ENCODE data around the gene CCNB2.

Gene CCNB2

DNA sequence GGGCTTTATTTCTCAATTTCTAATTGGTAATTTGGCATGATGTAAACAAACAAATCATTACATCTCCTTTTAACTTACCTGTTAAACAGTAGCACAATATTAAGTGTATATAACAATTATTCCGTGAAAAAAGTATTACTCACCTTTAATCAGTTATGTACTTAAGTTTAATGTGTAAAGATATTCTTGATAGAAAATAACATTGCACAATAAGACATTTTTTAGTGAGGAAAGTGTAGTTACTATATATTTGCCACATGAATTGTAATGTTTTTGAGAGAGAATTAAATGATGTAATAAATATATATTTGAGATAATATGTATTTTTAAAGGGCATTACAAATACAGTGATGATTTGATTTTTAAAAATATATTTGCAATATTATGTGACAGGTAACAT lies 10.9 kb upstream of the CCNB2 start:
- no peak overlapping the region for H3K4me3 ChIP-seq (ENCODE audit: low read length)
- DNase-seq (ENCODE audit: low read depth), result no peak
- TF ChIP-seq, protein P1, sequence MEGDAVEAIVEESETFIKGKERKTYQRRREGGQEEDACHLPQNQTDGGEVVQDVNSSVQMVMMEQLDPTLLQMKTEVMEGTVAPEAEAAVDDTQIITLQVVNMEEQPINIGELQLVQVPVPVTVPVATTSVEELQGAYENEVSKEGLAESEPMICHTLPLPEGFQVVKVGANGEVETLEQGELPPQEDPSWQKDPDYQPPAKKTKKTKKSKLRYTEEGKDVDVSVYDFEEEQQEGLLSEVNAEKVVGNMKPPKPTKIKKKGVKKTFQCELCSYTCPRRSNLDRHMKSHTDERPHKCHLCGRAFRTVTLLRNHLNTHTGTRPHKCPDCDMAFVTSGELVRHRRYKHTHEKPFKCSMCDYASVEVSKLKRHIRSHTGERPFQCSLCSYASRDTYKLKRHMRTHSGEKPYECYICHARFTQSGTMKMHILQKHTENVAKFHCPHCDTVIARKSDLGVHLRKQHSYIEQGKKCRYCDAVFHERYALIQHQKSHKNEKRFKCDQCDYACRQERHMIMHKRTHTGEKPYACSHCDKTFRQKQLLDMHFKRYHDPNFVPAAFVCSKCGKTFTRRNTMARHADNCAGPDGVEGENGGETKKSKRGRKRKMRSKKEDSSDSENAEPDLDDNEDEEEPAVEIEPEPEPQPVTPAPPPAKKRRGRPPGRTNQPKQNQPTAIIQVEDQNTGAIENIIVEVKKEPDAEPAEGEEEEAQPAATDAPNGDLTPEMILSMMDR (conservative IDR thresholded peaks at IDR 0.05; ENCODE audit: low read depth, low read length), result no peak

DNA sequence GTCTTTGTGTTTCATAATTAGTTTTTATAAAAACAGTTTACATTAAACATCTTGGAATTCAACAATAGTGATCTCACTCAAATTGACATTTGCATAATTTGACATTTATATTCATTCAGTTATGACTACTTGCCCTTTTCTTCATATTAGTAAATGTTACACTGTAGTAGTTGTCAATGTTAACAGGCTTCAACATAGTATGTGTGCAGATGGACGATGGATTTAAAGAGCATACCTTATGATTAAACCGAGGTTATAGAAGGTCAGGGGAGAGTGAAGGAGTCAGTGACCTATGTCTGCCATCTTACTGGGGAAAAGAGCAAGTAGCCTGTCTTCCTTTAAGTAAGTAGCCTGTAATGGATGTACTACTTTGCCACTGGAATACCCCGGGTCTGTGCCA lies 8.5 kb upstream of the CCNB2 start:
- TF ChIP-seq, protein P1 (conservative IDR thresholded peaks at IDR 0.05; ENCODE audit: low read depth, low read length), result no peak
- DNase-seq (ENCODE audit: low read depth), result no peak
- H3K4me3 ChIP-seq (ENCODE audit: low read length), result no peak overlapping the region

DNA sequence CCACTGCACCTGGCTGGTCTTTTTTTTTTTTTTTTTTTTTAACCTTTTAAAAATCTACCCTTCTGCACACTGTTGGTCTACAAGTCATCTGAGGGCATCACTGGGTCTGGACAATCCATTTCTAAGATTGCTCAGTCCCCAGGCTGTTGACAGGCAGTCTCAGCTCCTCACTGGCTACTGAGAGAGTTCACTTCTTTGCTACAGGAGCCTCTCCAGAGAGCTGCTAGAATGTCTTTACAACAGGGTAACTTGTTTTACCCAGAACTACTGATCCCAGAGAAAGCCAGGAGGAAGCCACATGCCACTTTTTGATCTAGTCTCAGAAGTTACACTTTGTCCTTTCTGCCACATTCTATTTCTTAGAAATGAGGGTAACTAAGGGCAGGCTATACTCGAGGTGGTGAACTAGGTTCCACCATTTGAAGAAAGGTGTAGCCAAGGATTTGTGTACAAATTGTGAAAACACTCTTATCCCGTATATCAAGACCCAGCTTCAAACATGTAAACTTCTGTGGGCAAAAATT lies 5.7 kb upstream of the CCNB2 start:
- DNase-seq (ENCODE audit: low read depth), result no peak
- TF ChIP-seq, protein P1 (conservative IDR thresholded peaks at IDR 0.05; ENCODE audit: low read depth, low read length), result no peak
- no peak overlapping the region for H3K4me3 ChIP-seq (ENCODE audit: low read length)

DNA sequence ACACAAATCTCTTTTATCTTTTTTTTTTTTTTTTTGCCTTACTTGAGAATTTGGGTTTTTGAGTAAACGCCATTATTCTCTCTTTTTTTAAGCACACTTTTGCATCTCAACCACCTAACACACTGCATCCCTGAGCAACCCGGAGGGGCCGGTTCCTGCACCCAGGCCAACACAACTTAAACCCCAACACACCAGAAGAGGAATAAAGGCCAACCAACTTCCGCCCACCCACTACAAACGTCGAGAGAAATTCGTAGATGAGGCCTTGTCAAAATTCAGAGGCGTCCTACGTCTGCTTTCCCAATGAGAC lies 389 bp upstream of the CCNB2 start:
- TF ChIP-seq, protein P1 (conservative IDR thresholded peaks at IDR 0.05; ENCODE audit: low read depth, low read length), result no peak

DNA sequence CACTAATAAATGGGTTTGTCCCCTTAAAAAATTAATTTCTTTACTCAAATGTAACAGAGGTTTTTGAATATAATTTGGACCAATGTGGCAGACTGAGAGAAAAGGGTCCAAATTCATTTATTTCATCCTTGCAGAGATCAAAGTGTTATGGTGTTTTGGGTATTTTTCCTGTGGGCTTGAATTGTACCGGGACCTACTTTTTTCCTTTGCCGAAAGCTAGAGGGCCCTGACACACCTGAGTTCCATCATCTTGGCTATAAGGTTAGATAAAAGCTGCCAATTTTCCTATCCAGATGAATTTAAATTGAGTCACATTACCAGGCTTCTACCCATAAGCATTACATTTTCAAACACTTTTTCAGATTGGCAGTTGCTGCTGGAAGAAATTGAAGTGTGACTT lies 908 bp downstream of the CCNB2 start:
- peak overlapping the region; percentile 93 for H3K4me3 ChIP-seq (ENCODE audit: low read length)
- no peak for DNase-seq (ENCODE audit: low read depth)
- TF ChIP-seq, protein P1 (conservative IDR thresholded peaks at IDR 0.05; ENCODE audit: low read depth, low read length), result peak; percentile 20

More for the DNA sequence above, 389 bp upstream of the CCNB2 start:
- DNase-seq (ENCODE audit: low read depth), result no peak
- H3K4me3 ChIP-seq (ENCODE audit: low read length), result peak overlapping the region; percentile 93

DNA sequence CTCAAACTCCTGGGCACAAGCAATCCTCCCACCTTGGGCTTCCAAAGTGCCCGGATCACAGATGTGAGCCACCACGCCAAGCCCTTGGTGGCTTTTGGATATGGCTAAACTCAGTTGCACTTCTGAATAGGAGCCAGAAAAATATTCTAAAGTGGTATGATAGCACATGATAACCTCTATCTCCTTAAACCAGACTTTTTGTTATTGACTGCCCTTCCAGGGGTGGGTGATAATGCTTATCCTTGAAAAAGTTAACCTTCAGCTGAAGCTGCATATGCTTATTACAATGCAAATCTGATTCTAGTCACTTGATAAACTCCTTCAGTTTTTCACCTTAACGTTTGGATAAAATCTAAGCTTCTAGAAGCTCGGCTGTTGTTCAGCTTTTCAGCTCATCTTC lies 6.3 kb downstream of the CCNB2 start:
- TF ChIP-seq, protein P1 (conservative IDR thresholded peaks at IDR 0.05; ENCODE audit: low read depth, low read length), result no peak
- H3K4me3 ChIP-seq (ENCODE audit: low read length), result no peak overlapping the region
- DNase-seq (ENCODE audit: low read depth), result no peak

DNA sequence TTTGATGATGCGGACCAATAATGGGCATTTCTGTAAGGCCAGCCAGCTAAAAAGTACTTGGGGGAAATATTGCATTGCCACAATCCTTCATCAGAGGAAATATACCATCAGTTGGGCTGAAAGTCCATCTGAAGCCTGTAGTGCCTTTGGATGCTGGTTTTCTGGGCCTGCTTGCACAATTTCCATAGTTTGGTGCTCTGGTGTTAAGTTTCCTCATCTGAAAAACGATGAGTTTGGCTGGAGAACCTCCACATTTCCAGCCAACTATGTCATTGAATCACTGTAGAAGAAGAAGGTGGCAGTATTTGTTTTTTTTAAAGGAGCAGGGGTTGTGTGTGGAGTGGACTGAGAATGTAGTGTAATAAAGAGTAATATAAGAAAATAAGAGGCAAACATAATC lies 10.1 kb downstream of the CCNB2 start:
- no peak for DNase-seq (ENCODE audit: low read depth)
- no peak overlapping the region for H3K4me3 ChIP-seq (ENCODE audit: low read length)
- TF ChIP-seq, protein P1 (conservative IDR thresholded peaks at IDR 0.05; ENCODE audit: low read depth, low read length), result no peak

Measured in retinal pigment epithelial cell (primary cell).